AG04450 (cell line): ENCODE results near the gene FGF14. TPM values are rescaled to one million over a fixed set of nuclear protein-coding genes. Genes with fewer than 3 reads are reported as not detected.

Experiments used
- CTCF ChIA-PET: fragments of 300-600, 350-600 bp; formaldehyde crosslinking; extraction: SDS; loops from one replicate; lab custom pipeline; 2022; ENCODE audit warnings: antibody characterized with exemption, inconsistent platforms; lab: Charles Lee
- POLR2A ChIA-PET: fragments of 350-600 bp; formaldehyde crosslinking; extraction: SDS; loops from one replicate; lab custom pipeline; 2021; ENCODE audit warnings: antibody characterized with exemption, inconsistent platforms; lab: Yijun Ruan, JAX
- DNase-seq: peaks from one replicate; pipeline ENCODE4 v3.0.0-alpha.2; 2011; ENCODE audit warnings: low read depth, low spot score
- H3K27ac ChIP-seq: one replicate; pipeline ENCODE4 v1.5.1; 2012; ENCODE audit warnings: low read depth, low read length, control low read depth
- H3K27me3 ChIP-seq: one replicate; pipeline ENCODE4 v1.6.0; 2012; ENCODE audit warnings: low read length; ENCODE audit not compliant: control insufficient read depth, insufficient read depth
- H3K4me3 ChIP-seq: 2 replicates; pipeline ENCODE4 v1.5.1; 2011; ENCODE audit warnings: mild to moderate bottlenecking, low read depth, low read length, control low read depth
- H3K9me3 ChIP-seq: 2 replicates; pipeline ENCODE4 v1.5.1; 2012; ENCODE audit warnings: low read length; ENCODE audit not compliant: control insufficient read depth, insufficient read depth
- CTCF ChIP-seq: IDR thresholded peaks from 2 replicates; pipeline ENCODE4 v1.5.1; 2011; ENCODE audit warnings: low read depth, low read length, control low read depth, inconsistent platforms
- polyA plus RNA-seq: library from polyadenylated mRNA; depleted of rRNA; stranded (reverse); fragments of >200 nt; gene quantifications from 2 replicates; pipeline ENCODE4 v1.2.3, GENCODE V29; 2011

The FGF14 gene
- polyA plus RNA-seq, 1 experiment, result 0.01 TPM

GRCh38 chr13:101690871-101691270 is 711.0 kb downstream of the FGF14 start:
- Histone ChIP-seq H3K27me3 (no peaks in the 10 kb centered on the region), H3K4me3 (no peak overlapping the region), H3K9me3 (no peaks in the 10 kb centered on the region), H3K27ac (no peak overlapping the region)
- ChIA-PET CTCF (no interaction called here), POLR2A (no interaction called here)
- TF ChIP-seq CTCF, result no peak
- DNase-seq, result no peak

- H3K27ac ChIP-seq, result no peak overlapping the region
- ChIA-PET POLR2A (no interaction called here), CTCF (no interaction called here)
- H3K27me3 ChIP-seq, result no peaks in the 10 kb centered on the region
- H3K4me3 ChIP-seq, result no peak overlapping the region
- no peaks in the 10 kb centered on the region for H3K9me3 ChIP-seq
- no peak for DNase-seq
- no peak for TF ChIP-seq CTCF
Observed at GRCh38 chr13:101686003-101686402, 715.8 kb downstream of the FGF14 start.

GRCh38 chr13:101681834-101682233 is 720.0 kb downstream of the FGF14 start:
- no peaks in the 10 kb centered on the region for H3K9me3 ChIP-seq
- DNase-seq, result no peak
- ChIA-PET POLR2A (no interaction called here), CTCF (no interaction called here)
- no peak overlapping the region for H3K4me3 ChIP-seq
- no peaks in the 10 kb centered on the region for H3K27me3 ChIP-seq
- no peak overlapping the region for H3K27ac ChIP-seq
- TF ChIP-seq CTCF, result no peak

- H3K4me3 ChIP-seq, result no peak overlapping the region
- no peak overlapping the region for H3K27ac ChIP-seq
- H3K9me3 ChIP-seq, result no peaks in the 10 kb centered on the region
- CTCF ChIA-PET, result no interaction called here
- H3K27me3 ChIP-seq, result no peaks in the 10 kb centered on the region
- no peak for DNase-seq
- POLR2A ChIA-PET, result no interaction called here
- TF ChIP-seq CTCF, result no peak
Observed at GRCh38 chr13:101673360-101674105, 728.3 kb downstream of the FGF14 start.

GRCh38 chr13:101661839-101662238 is 740.0 kb downstream of the FGF14 start:
- POLR2A ChIA-PET, result no interaction called here
- no peak for DNase-seq
- no peak for TF ChIP-seq CTCF

More at GRCh38 chr13:101661839-101662238, 740.0 kb downstream of the FGF14 start:
- CTCF ChIA-PET, result interaction anchor here (1.4 kb wide), 1 partner anchor 517 kb away, joined by 5 read pairs; no protein-coding TSS in a partner anchor
- H3K27me3 ChIP-seq, result no peaks in the 10 kb centered on the region
- no peak overlapping the region for H3K4me3 ChIP-seq
- H3K9me3 ChIP-seq, result no peaks in the 10 kb centered on the region
- no peak overlapping the region for H3K27ac ChIP-seq
